ENCODE results near the gene SCAF4.

DNA sequence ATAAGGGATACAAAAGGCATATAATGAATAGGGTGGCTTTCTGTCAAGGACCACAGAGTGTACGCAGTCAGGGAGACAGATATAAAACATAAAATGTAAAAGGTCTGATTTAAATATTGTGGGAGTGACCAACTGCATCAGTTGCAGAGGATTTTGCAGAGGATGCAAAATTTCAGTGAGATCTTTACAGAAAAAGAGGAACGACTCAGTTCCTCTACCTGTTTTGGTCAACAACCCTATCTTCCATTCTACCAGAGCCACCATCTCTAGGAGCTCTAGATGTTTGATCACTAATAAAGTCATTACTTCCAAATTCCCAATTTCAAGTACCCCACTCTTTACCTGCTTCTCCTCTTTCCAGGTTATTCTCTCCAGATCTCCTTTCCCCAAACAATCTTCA lies 56.0 kb downstream of the SCAF4 start:
- TF ChIP-seq, protein P1, sequence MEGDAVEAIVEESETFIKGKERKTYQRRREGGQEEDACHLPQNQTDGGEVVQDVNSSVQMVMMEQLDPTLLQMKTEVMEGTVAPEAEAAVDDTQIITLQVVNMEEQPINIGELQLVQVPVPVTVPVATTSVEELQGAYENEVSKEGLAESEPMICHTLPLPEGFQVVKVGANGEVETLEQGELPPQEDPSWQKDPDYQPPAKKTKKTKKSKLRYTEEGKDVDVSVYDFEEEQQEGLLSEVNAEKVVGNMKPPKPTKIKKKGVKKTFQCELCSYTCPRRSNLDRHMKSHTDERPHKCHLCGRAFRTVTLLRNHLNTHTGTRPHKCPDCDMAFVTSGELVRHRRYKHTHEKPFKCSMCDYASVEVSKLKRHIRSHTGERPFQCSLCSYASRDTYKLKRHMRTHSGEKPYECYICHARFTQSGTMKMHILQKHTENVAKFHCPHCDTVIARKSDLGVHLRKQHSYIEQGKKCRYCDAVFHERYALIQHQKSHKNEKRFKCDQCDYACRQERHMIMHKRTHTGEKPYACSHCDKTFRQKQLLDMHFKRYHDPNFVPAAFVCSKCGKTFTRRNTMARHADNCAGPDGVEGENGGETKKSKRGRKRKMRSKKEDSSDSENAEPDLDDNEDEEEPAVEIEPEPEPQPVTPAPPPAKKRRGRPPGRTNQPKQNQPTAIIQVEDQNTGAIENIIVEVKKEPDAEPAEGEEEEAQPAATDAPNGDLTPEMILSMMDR (IDR thresholded peaks at IDR 0.05): no peak
- no peak for TF ChIP-seq POLR2A (IDR thresholded peaks at IDR 0.05)
